ENCODE measurements around the gene AIG1.
A peak's percentile ranks its signal among the peaks of the same experiment; 100 is the strongest.
"Not testable (repeated sequence)": the region's sequence is repeated elsewhere in the genome, so short reads cannot be mapped to it uniquely, and the experiment has no call there.

Gene AIG1

GRCh38 chr6:143060806-143061596 is at the start of gene AIG1:
Gene AIG1, plus strand, starts transcription at chr6:143060889. Its CDS starts 37 bp downstream, at chr6:143060926.
- peak; percentile 39 to 40 for DNase-seq (ENCODE audit: low read depth in 2 of 2)

GRCh38 chr6:143014764-143015163 is 45.9 kb upstream of the AIG1 start:
- no peak for DNase-seq (ENCODE audit: low read depth in 2 of 2)

GRCh38 chr6:143015300-143015706 is 45.4 kb upstream of the AIG1 start:
- DNase-seq (ENCODE audit: low read depth in 2 of 2) = no peak

GRCh38 chr6:143018955-143019354 is 41.7 kb upstream of the AIG1 start:
- DNase-seq (ENCODE audit: low read depth in 2 of 2) = no peak

- DNase-seq (ENCODE audit: low read depth in 2 of 2) = not testable (repeated sequence)
Measured at GRCh38 chr6:143020862-143021261, 39.8 kb upstream of the AIG1 start.

GRCh38 chr6:143021543-143021942 is 39.1 kb upstream of the AIG1 start:
- DNase-seq (ENCODE audit: low read depth in 2 of 2) = no peak

GRCh38 chr6:143022587-143022986 is 38.1 kb upstream of the AIG1 start:
- DNase-seq (ENCODE audit: low read depth in 2 of 2) = no peak

- no peak for DNase-seq (ENCODE audit: low read depth in 2 of 2)
Measured at GRCh38 chr6:143023695-143024094, 37.0 kb upstream of the AIG1 start.

GRCh38 chr6:143024977-143025376 is 35.7 kb upstream of the AIG1 start:
- DNase-seq (ENCODE audit: low read depth in 2 of 2) = no peak

GRCh38 chr6:143026696-143027449 is 33.8 kb upstream of the AIG1 start:
- DNase-seq (ENCODE audit: low read depth in 2 of 2) = peak in 1 of 2 donors; percentile 13

GRCh38 chr6:143034689-143035334 is 25.9 kb upstream of the AIG1 start:
- DNase-seq (ENCODE audit: low read depth in 2 of 2) = no peak

- DNase-seq (ENCODE audit: low read depth in 2 of 2) = no peak
Measured at GRCh38 chr6:143037470-143037869, 23.2 kb upstream of the AIG1 start.

GRCh38 chr6:143038833-143039232 is 21.9 kb upstream of the AIG1 start:
- no peak for DNase-seq (ENCODE audit: low read depth in 2 of 2)

GRCh38 chr6:143039548-143039947 is 21.1 kb upstream of the AIG1 start:
- no peak for DNase-seq (ENCODE audit: low read depth in 2 of 2)

GRCh38 chr6:143040018-143040417 is 20.7 kb upstream of the AIG1 start:
- no peak for DNase-seq (ENCODE audit: low read depth in 2 of 2)

GRCh38 chr6:143044345-143044744 is 16.3 kb upstream of the AIG1 start:
- DNase-seq (ENCODE audit: low read depth in 2 of 2) = not testable (repeated sequence)

GRCh38 chr6:143049611-143050010 is 11.1 kb upstream of the AIG1 start:
- DNase-seq (ENCODE audit: low read depth in 2 of 2) = no peak

- no peak for DNase-seq (ENCODE audit: low read depth in 2 of 2)
Measured at GRCh38 chr6:143050509-143050908, 10.2 kb upstream of the AIG1 start.

GRCh38 chr6:143052282-143052681 is 8.4 kb upstream of the AIG1 start:
- DNase-seq (ENCODE audit: low read depth in 2 of 2) = no peak

GRCh38 chr6:143053856-143054255 is 6.8 kb upstream of the AIG1 start:
- DNase-seq (ENCODE audit: low read depth in 2 of 2) = no peak

- DNase-seq (ENCODE audit: low read depth in 2 of 2) = no peak
Measured at GRCh38 chr6:143054329-143054728, 6.4 kb upstream of the AIG1 start.

- DNase-seq (ENCODE audit: low read depth in 2 of 2) = no peak
Measured at GRCh38 chr6:143055213-143055612, 5.5 kb upstream of the AIG1 start.

- DNase-seq (ENCODE audit: low read depth in 2 of 2) = no peak
Measured at GRCh38 chr6:143055891-143056290, 4.8 kb upstream of the AIG1 start.
